NCI-H146 treated with DMSO at 0.1 percent for 48 hours (cell line): ENCODE results near the gene A1CF.

ENCODE experiments used
- DNase-seq: peaks from one replicate; lab custom pipeline; 2025; ENCODE audit not compliant: unreplicated experiment; lab: John Stamatoyannopoulos, UW

The A1CF gene

GRCh38 chr10:50862719-50863118 is 22.7 kb downstream of the A1CF start:
- no peak for DNase-seq

- DNase-seq, result no peak
Observed at GRCh38 chr10:50861370-50861769, 24.1 kb downstream of the A1CF start.

- no peak for DNase-seq
Observed at GRCh38 chr10:50857579-50857978, 27.8 kb downstream of the A1CF start.

DNA sequence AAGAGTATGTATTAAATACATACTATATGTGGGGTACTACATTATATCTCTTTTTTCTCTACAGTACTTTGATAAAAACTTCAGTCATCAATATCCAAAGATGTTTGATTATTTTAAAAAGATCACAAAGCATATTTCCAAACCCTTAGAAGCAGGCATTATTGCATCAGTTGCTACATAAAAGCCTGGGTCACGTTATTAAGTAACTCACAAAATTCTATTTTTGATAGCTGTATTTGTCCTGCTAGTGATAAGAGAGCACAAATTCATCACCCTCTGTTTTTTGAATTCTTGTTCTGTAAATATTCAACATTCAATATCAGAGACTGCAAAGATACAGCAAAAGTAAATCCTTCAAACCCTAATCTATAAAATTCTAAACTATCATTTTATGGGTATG is 30.0 kb downstream of the A1CF start:
- no peak for DNase-seq

GRCh38 chr10:50855015-50855414 is 30.4 kb downstream of the A1CF start:
- no peak for DNase-seq

GRCh38 chr10:50853557-50853956 is 31.9 kb downstream of the A1CF start:
- no peak for DNase-seq

GRCh38 chr10:50851884-50852671 is 33.3 kb downstream of the A1CF start:
- DNase-seq, result no peak

DNA sequence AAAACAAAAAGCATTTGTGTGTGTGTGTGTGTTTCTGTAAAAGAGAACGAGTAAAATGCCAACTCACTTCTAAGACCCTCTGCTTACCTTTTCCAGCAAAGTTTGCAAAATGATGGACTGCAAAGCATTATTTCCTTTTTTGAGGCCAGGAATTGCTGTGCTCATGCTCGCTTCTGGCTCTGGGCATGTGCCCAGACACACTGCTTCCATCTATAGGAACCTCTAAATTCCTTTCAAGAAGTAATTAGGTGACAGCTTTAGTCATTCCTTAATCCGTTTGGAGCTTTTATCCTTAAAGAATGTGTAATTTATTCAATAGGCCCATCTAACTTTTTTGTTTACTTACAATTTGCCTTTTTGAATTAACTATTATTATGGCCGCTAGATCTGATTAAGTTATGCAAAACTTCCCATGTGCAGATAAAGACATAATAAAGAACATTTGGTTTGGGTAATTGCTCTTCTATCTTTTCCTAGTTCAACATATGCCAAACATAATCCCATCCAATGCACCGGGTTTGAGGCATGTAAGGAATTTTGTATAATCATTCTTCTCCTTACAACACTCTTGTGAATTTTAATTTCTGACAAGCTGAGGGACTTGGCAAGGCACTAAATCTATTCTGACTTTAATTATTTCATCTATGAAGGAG is 34.7 kb downstream of the A1CF start:
- no peak for DNase-seq

DNA sequence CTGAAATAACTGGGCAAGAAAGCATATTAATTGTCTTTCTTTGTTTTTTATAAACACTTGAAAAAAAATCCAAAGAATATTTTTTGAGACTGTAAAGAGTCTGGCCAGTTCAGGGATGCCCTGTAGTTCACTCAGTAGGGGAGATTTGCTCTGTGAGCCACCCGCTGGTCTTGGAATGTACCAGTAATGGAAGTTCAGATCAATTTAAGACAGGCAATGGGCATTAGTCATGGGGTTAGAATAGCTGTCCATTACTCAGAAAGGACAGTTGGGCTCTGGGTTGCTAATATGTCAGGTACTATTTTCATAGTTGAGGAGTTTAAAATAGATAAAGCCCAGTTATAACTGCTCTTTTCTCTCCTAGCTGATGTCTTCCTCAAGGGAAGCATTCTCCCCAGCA is 38.7 kb downstream of the A1CF start:
- DNase-seq, result no peak

GRCh38 chr10:50837095-50837494 is 48.3 kb downstream of the A1CF start:
- DNase-seq, result no peak

DNA sequence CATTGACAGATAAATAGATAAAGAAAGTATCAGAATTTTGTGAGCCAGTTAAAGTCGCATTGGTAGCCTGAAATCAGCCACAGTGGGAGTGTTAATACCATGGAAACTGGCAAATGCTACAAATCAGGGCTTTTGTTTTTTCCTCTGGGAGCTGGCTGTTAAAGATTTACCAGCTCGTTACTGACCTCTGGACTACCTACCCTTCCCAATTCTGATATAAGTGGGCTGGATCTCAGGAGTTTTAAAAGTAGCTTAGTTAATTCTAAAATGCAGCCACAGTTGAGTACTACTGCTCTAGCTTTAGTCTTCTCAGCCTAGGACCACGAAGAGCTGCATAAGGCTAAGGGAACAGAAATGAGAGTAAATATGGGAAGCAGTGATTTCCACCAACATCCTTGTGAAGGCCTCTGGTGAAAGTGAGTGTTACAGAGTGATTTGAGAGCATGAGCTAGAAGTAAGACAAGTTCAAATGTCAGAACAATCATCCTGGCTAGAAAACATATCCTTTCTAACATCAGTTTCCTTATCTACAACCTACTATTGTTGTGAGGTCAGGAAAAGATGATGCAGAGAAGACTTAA is 53.2 kb downstream of the A1CF start:
- no peak for DNase-seq

DNA sequence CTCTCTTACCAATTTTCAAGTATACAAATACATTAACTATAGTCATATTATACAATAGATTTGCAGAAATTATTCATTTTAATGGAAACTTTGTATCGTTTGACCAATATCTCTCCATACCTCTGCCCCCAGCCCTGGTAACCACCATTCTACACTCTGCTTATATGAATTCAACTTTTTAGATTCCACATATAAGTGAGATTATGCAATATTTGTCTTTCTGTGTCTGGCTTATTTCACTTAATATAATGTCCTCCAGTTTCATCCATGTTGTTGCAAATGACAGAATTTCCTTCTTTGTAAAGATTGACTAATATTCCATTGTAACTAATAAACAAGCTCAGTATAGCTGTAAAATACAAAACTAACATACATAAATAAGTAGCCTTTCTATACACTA is 55.4 kb downstream of the A1CF start:
- no peak for DNase-seq

GRCh38 chr10:50824782-50825181 is 60.6 kb downstream of the A1CF start:
- DNase-seq, result no peak

DNA sequence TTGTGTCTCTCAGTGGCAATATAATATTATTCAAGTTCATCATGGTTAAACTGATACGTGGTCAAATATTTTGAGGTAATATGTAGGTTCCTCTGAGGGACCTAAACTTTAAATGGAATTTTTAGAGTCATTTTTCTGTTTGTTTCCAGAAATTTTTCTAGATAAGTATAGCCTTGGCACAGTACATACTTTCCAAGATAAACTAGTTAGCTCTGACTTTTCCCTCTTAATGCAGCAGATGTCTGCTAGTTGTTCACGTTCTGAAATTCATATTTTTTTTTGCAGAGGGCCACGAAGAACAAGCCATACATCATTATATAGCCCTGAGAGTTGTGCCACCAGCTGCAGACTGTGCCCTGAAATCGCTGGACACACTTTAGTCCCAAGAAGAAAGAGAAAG is 61.6 kb downstream of the A1CF start:
- DNase-seq, result no peak

- DNase-seq, result no peak
Observed at GRCh38 chr10:50809596-50809995, 75.8 kb downstream of the A1CF start.

- DNase-seq, result no peak
Observed at GRCh38 chr10:50807851-50808776, 77.3 kb downstream of the A1CF start.

DNA sequence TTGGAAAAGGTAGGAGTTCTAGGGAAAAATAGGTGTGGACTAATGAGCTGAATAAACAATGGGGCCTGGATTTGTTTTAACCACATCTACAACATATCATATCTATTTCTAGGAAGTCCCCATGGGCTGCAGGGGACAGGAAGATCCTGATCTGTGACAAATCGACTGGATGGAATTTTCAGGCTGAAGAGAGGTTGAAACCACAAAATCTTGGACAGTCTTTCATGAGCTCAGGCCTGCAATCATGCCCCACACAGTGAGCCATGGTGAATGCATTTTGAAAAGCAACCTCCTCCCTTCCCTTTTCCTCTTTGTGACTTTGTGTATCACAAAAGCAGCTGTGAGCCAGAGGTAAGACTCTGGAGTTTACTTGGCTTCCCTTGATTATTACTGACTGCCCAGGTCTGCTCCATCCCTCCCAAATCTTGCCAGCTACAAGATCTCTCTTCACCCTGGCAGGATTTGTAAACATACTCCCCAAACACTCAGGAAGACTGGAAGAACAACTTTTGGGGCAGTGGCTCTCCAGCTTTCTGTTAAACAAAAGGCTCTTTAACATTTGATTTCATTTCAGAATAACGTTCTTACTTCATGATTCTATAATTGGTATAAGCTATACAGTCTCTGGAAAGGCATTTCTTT is 79.3 kb downstream of the A1CF start:
- DNase-seq, result no peak

- no peak for DNase-seq
Observed at GRCh38 chr10:50799595-50799994, 85.8 kb downstream of the A1CF start.

DNA sequence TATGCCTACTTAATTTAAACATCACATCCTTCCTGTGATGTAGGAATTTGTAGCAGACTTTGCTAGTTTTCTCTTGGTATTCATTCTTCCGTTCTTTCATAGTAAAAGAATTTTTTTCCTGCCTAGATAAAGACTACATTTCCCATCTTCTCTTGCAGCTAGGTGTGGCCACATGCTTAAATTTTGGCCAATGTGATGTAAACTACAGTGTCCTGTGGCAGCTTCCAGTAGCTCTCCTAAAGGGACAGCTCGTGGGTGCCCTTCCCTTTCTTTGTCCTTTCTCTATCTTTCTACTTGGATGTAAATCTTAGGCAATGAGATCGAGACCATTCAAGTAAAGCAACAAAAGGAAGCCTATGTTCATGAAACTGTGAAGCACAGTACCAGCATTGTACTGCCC is 87.1 kb downstream of the A1CF start:
- no peak for DNase-seq

- no peak for DNase-seq
Observed at GRCh38 chr10:50796693-50797092, 88.7 kb downstream of the A1CF start.

- DNase-seq, result no peak
Observed at GRCh38 chr10:50794490-50794889, 90.9 kb downstream of the A1CF start.
